SK-N-SH treated with all-trans-retinoic acid at 6 μM for 48 hours (cell line): Measurements from ENCODE around the gene LSM12.
A peak's percentile ranks its signal among the peaks of the same experiment; 100 is the strongest.

Experiments
- ATAC-seq: fragments of 200-7000 bp; cut with Tn5 transposase; 3 replicates; pipeline ENCODE4 v1.9.1; 2020; ENCODE audit warnings: mild to moderate bottlenecking, moderate library complexity
- ARNTL ChIP-seq: fragments of 450-650 bp; formaldehyde crosslinking; IDR thresholded peaks from 2 replicates; pipeline ENCODE4 v1.5.0; 2020; ENCODE audit warnings: low read depth, mild to moderate bottlenecking, moderate library complexity, borderline replicate concordance
- BACH2 ChIP-seq: fragments of 250-450 bp; sonication (Bioruptor Pico); IDR thresholded peaks from 2 replicates; pipeline ENCODE4 v1.9.0; 2021; ENCODE audit warnings: mild to moderate bottlenecking, borderline replicate concordance
- CREB5 ChIP-seq: fragments of 250-450 bp; sonication (Bioruptor Pico); IDR thresholded peaks from 2 replicates; pipeline ENCODE4 v1.5.1; 2020; ENCODE audit warnings: low read depth, mild to moderate bottlenecking, moderate library complexity
- CSDC2 ChIP-seq: fragments of 250-450 bp; sonication (Bioruptor Pico); IDR thresholded peaks from 2 replicates; pipeline ENCODE4 v1.5.0; 2020; ENCODE audit warnings: mild to moderate bottlenecking, moderate library complexity
- CSRNP3 ChIP-seq: fragments of 250-450 bp; sonication (Bioruptor Pico); IDR thresholded peaks from 2 replicates; pipeline ENCODE4 v1.5.1; 2021; ENCODE audit warnings: mild to moderate bottlenecking, moderate library complexity
- GLIS3 ChIP-seq: fragments of 250-450 bp; sonication (Bioruptor Pico); IDR thresholded peaks from 2 replicates; pipeline ENCODE4 v1.5.0; 2020; ENCODE audit warnings: mild to moderate bottlenecking, moderate library complexity
- ISL1 ChIP-seq: fragments of 250-450 bp; sonication (Bioruptor Pico); IDR thresholded peaks from 2 replicates; pipeline ENCODE4 v2.1.2; 2022; ENCODE audit warnings: mild to moderate bottlenecking, moderate library complexity
- OSR1 ChIP-seq: fragments of 250-450 bp; sonication (Bioruptor Pico); IDR thresholded peaks from 2 replicates; pipeline ENCODE4 v1.8.0; 2022; ENCODE audit warnings: moderate library complexity, mild to moderate bottlenecking, inconsistent platforms
- PPARA ChIP-seq: fragments of 250-450 bp; sonication (Bioruptor Pico); IDR thresholded peaks from 2 replicates; pipeline ENCODE4 v1.5.0; 2020; ENCODE audit warnings: mild to moderate bottlenecking, borderline replicate concordance
- RARB ChIP-seq: fragments of 250-450 bp; sonication (Bioruptor Pico); IDR thresholded peaks from 2 replicates; pipeline ENCODE4 v1.8.0; 2021; ENCODE audit warnings: mild to moderate bottlenecking, moderate library complexity
- SNAI2 ChIP-seq: fragments of 250-450 bp; sonication (Bioruptor Pico); IDR thresholded peaks from 2 replicates; pipeline ENCODE4 v1.5.0; 2020; ENCODE audit warnings: mild to moderate bottlenecking, moderate library complexity
- TCF4 ChIP-seq: fragments of 250-450 bp; sonication (Bioruptor Pico); IDR thresholded peaks from 2 replicates; pipeline ENCODE4 v1.8.0; 2021; ENCODE audit warnings: mild to moderate bottlenecking, moderate library complexity, borderline replicate concordance
- TOX ChIP-seq: fragments of 250-450 bp; sonication (Bioruptor Pico); IDR thresholded peaks from 2 replicates; pipeline ENCODE4 v1.8.0; 2021; ENCODE audit warnings: mild to moderate bottlenecking, moderate library complexity, borderline replicate concordance
- ZC3H10 ChIP-seq: fragments of 250-450 bp; sonication (Bioruptor Pico); IDR thresholded peaks from 2 replicates; pipeline ENCODE4 v1.5.1; 2021; ENCODE audit warnings: mild to moderate bottlenecking, moderate library complexity
- ZFP3 ChIP-seq: fragments of 250-450 bp; sonication (Bioruptor Pico); IDR thresholded peaks from 2 replicates; pipeline ENCODE4 v1.5.0; 2020; ENCODE audit warnings: mild to moderate bottlenecking, moderate library complexity
- ZFP30 ChIP-seq: fragments of 450-650 bp; formaldehyde crosslinking; IDR thresholded peaks from 2 replicates; pipeline ENCODE4 v1.5.0; 2022; ENCODE audit warnings: mild to moderate bottlenecking, moderate library complexity
- ZNF565 ChIP-seq: fragments of 450-650 bp; formaldehyde crosslinking; conservative IDR thresholded peaks from 2 replicates; pipeline ENCODE4 v1.5.0; 2020; ENCODE audit warnings: low read depth, mild to moderate bottlenecking, moderate library complexity
- ZNF70 ChIP-seq: fragments of 450-650 bp; formaldehyde crosslinking; IDR thresholded peaks from 2 replicates; pipeline ENCODE4 v1.5.0; 2020; ENCODE audit warnings: mild to moderate bottlenecking, moderate library complexity
- ZNF8 ChIP-seq: fragments of 450-650 bp; formaldehyde crosslinking; IDR thresholded peaks from 2 replicates; pipeline ENCODE4 v1.5.0; 2020; ENCODE audit warnings: mild to moderate bottlenecking, moderate library complexity
- TF ChIP-seq, protein P1 (sequence below): fragments of 250-450 bp; sonication (Bioruptor Pico); IDR thresholded peaks from 2 replicates; pipeline ENCODE4 v1.8.0; 2021; ENCODE audit warnings: low read depth, mild to moderate bottlenecking, moderate library complexity, borderline replicate concordance
- TF ChIP-seq, protein P2 (sequence below): fragments of 250-450 bp; sonication (Bioruptor Pico); IDR thresholded peaks from 2 replicates; pipeline ENCODE4 v1.5.0; 2020; ENCODE audit warnings: mild to moderate bottlenecking, moderate library complexity
- TF ChIP-seq, protein P3 (sequence below): fragments of 250-450 bp; sonication (Bioruptor Pico); IDR thresholded peaks from 2 replicates; pipeline ENCODE4 v1.8.0; 2020; ENCODE audit warnings: mild to moderate bottlenecking, moderate library complexity, borderline replicate concordance

Gene LSM12

GRCh38 chr17:44112284-44113280, 46.1 kb upstream of the LSM12 start:
- no peak for ATAC-seq
- TF ChIP-seq CSDC2 (CRISPR knock-in tag), result no peak
- no peak for TF ChIP-seq ZFP30
- TF ChIP-seq, protein P1, sequence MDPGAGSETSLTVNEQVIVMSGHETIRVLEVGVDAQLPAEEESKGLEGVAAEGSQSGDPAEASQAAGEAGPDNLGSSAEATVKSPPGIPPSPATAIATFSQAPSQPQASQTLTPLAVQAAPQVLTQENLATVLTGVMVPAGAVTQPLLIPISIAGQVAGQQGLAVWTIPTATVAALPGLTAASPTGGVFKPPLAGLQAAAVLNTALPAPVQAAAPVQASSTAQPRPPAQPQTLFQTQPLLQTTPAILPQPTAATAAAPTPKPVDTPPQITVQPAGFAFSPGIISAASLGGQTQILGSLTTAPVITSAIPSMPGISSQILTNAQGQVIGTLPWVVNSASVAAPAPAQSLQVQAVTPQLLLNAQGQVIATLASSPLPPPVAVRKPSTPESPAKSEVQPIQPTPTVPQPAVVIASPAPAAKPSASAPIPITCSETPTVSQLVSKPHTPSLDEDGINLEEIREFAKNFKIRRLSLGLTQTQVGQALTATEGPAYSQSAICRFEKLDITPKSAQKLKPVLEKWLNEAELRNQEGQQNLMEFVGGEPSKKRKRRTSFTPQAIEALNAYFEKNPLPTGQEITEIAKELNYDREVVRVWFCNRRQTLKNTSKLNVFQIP (CRISPR knock-in tag), result no peak
- no peak for TF ChIP-seq ARNTL (CRISPR knock-in tag)
- TF ChIP-seq CREB5 (CRISPR knock-in tag), result no peak
- TF ChIP-seq ZNF565, result no peak
- TF ChIP-seq ZNF8, result no peak
- TF ChIP-seq TOX, result no peak

DNA sequence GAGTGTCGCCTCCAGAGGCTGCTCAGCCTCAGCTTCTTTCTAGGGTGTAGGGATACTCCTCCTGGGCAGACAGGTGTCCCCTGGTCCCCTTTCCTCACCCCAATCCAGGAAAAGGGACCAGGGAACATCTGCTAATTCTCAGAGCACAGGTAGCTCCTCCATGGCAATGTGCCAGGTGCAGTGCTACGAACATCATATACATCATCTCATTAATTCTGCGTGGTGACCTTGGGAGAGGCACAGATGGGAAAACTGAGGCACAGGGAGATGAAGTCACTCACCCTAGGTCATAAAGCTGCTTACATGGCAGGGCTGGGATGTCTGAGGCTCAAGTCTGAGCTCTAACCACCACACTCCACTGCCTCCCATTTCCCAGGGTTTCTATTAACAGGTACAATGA, 45.3 kb upstream of the LSM12 start:
- no peak for TF ChIP-seq RARB (CRISPR knock-in tag)
- no peak for TF ChIP-seq TOX
- no peak for TF ChIP-seq TCF4 (CRISPR knock-in tag)
- no peak for TF ChIP-seq PPARA
- TF ChIP-seq ZFP3 (CRISPR knock-in tag), result no peak
- TF ChIP-seq ZNF8, result no peak
- TF ChIP-seq GLIS3 (CRISPR knock-in tag), result no peak
- no peak for TF ChIP-seq ARNTL (CRISPR knock-in tag)
- TF ChIP-seq SNAI2, result no peak
- TF ChIP-seq CREB5 (CRISPR knock-in tag), result no peak
- no peak for TF ChIP-seq ZFP30
- TF ChIP-seq, protein P1 (CRISPR knock-in tag), result no peak
- TF ChIP-seq ZC3H10 (CRISPR knock-in tag), result no peak
- no peak for TF ChIP-seq OSR1
- TF ChIP-seq, protein P2, sequence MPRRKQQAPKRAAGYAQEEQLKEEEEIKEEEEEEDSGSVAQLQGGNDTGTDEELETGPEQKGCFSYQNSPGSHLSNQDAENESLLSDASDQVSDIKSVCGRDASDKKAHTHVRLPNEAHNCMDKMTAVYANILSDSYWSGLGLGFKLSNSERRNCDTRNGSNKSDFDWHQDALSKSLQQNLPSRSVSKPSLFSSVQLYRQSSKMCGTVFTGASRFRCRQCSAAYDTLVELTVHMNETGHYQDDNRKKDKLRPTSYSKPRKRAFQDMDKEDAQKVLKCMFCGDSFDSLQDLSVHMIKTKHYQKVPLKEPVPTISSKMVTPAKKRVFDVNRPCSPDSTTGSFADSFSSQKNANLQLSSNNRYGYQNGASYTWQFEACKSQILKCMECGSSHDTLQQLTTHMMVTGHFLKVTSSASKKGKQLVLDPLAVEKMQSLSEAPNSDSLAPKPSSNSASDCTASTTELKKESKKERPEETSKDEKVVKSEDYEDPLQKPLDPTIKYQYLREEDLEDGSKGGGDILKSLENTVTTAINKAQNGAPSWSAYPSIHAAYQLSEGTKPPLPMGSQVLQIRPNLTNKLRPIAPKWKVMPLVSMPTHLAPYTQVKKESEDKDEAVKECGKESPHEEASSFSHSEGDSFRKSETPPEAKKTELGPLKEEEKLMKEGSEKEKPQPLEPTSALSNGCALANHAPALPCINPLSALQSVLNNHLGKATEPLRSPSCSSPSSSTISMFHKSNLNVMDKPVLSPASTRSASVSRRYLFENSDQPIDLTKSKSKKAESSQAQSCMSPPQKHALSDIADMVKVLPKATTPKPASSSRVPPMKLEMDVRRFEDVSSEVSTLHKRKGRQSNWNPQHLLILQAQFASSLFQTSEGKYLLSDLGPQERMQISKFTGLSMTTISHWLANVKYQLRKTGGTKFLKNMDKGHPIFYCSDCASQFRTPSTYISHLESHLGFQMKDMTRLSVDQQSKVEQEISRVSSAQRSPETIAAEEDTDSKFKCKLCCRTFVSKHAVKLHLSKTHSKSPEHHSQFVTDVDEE, result no peak
- TF ChIP-seq CSDC2 (CRISPR knock-in tag), result no peak
- TF ChIP-seq ZNF565, result no peak
- no peak for TF ChIP-seq ISL1 (CRISPR knock-in tag)
- TF ChIP-seq BACH2 (CRISPR knock-in tag), result no peak
- no peak for ATAC-seq

DNA sequence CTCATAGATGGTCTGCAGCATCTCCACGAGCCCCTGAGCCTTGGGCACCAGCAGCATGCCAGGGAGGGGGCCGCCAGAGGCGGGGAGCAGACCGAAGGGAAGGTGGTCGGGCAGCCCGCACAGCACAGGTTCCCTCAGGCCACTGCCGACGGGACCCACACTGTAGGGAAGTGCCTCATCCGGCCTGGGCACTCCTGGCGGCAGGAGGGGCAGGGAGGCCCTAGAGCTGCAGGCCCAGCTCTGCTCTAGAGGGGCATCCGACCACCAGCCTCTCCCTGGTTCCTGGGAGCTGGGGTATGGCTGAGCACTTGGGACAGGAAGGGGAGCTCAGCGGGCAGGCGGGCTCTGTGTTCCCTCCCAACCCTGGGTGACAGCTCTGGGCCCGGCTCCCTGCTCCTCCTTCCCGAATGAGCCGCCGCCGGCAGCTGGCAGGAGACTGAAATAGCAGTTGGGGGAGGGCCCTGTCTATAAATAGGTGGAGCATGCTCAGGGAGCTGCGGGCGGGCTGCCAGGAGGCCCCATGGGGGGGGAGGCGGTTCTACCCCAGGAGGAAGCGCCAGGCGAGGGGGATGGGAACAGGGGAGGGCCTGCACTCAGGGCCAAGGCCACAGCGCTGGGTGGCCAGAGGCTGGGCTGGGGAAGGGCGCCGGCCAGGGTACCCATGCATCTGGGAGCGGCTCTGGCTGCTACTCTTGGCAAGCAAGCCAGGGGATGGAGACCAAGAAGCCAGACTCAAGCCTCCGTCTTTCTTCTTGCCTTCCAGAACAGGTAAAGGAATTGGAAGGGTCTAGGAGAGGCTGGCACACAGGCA, 44.6 kb upstream of the LSM12 start:
- TF ChIP-seq CSDC2 (CRISPR knock-in tag) (no peak), CSRNP3 (CRISPR knock-in tag) (no peak), ZFP3 (CRISPR knock-in tag) (no peak), ARNTL (CRISPR knock-in tag) (no peak), ZFP30 (no peak), SNAI2 (no peak), ZNF70 (CRISPR knock-in tag) (peak; percentile 51)
- TF ChIP-seq, protein P3, sequence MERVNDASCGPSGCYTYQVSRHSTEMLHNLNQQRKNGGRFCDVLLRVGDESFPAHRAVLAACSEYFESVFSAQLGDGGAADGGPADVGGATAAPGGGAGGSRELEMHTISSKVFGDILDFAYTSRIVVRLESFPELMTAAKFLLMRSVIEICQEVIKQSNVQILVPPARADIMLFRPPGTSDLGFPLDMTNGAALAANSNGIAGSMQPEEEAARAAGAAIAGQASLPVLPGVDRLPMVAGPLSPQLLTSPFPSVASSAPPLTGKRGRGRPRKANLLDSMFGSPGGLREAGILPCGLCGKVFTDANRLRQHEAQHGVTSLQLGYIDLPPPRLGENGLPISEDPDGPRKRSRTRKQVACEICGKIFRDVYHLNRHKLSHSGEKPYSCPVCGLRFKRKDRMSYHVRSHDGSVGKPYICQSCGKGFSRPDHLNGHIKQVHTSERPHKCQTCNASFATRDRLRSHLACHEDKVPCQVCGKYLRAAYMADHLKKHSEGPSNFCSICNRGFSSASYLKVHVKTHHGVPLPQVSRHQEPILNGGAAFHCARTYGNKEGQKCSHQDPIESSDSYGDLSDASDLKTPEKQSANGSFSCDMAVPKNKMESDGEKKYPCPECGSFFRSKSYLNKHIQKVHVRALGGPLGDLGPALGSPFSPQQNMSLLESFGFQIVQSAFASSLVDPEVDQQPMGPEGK, result peak; percentile 99
- TF ChIP-seq, all 23 proteins: peak for 2
- peak; percentile 77 for ATAC-seq
